ENCODE results near the gene ANKRD34B. TPM values are rescaled to one million over a fixed set of nuclear protein-coding genes. Genes with fewer than 3 reads are reported as not detected.
A peak's percentile ranks its signal among the peaks of the same experiment; 100 is the strongest.

Gene ANKRD34B
- total and polyA plus RNA-seq, 4 experiments from 2014 or later = not detected

GRCh38 chr5:80569086-80569960 is 757 bp downstream of the ANKRD34B start:
- POLR2A ChIA-PET (ENCODE audit: partially characterized antibody) = no interaction called here
- no peaks in the 10 kb centered on the region for H3K4me1 ChIP-seq (ENCODE audit: insufficient read depth, low read length)
- CTCF ChIA-PET (ENCODE audit: partially characterized antibody) = interaction anchor here (0.6 kb wide), 1 partner anchor 354 kb away, joined by 3 read pairs; no protein-coding TSS in a partner anchor
- intact Hi-C loops (cut with micrococcal nuclease) = no loop called here
- H3K36me3 Mint-ChIP-seq = no peaks in the 10 kb centered on the region
- H3K4me3 ChIP-seq (ENCODE audit: low read length in 2 of 2) = no peak overlapping the region
- H3K27ac Mint-ChIP-seq = no peak overlapping the region
- peaks cover 1 to 13% (median 6%) of the 10 kb centered on the region in 4 donors for H3K4me1 Mint-ChIP-seq
- no peaks in the 10 kb centered on the region for H3K36me3 ChIP-seq (ENCODE audit: insufficient read depth, low read length)
- H3K27me3 ChIP-seq (ENCODE audit: insufficient read depth, low read length) = peaks cover 16% of the 10 kb centered on the region
- no peaks in the 10 kb centered on the region for H3K9me3 ChIP-seq (ENCODE audit: control insufficient read depth in 1 of 2, low read length in 2 of 2)
- no peak overlapping the region for H3K27ac ChIP-seq (ENCODE audit: low read depth, low read length)
- peaks cover 49% of the 10 kb centered on the region in 2 donors for H3K27me3 Mint-ChIP-seq
- H3K9me3 Mint-ChIP-seq = peaks cover 0 to 2% (median 0%) of the 10 kb centered on the region in 8 donors
- DNase-seq = peak in 1 of 5 donors; percentile 1
- H3K4me3 Mint-ChIP-seq = peak overlapping the region in 4 of 8 donors; percentile 33 to 80 (median 54)

GRCh38 chr5:80568251-80568650 is 1.8 kb downstream of the ANKRD34B start:
- POLR2A ChIA-PET (ENCODE audit: partially characterized antibody) = no interaction called here
- CTCF ChIA-PET (ENCODE audit: partially characterized antibody) = no interaction called here

GRCh38 chr5:80566711-80567259 is 3.3 kb downstream of the ANKRD34B start:
- Mint-ChIP-seq H3K4me3 (no peak overlapping the region), H3K4me1 (peaks cover 1 to 13% (median 6%) of the 10 kb centered on the region in 4 donors), H3K9me3 (peaks cover 0 to 2% (median 0%) of the 10 kb centered on the region in 8 donors), H3K27me3 (peaks cover 31 to 35% of the 10 kb centered on the region in 2 donors), H3K27ac (no peak overlapping the region), H3K36me3 (no peaks in the 10 kb centered on the region)
- no peak for DNase-seq
- intact Hi-C loops (cut with micrococcal nuclease) = no loop called here
- H3K36me3 ChIP-seq (ENCODE audit: insufficient read depth, low read length) = no peaks in the 10 kb centered on the region
- POLR2A ChIA-PET (ENCODE audit: partially characterized antibody) = no interaction called here
- H3K9me3 ChIP-seq (ENCODE audit: control insufficient read depth in 1 of 2, low read length in 2 of 2) = no peaks in the 10 kb centered on the region
- peaks cover 11% of the 10 kb centered on the region for H3K27me3 ChIP-seq (ENCODE audit: insufficient read depth, low read length)
- H3K4me3 ChIP-seq (ENCODE audit: low read length in 2 of 2) = no peak overlapping the region
- no peaks in the 10 kb centered on the region for H3K4me1 ChIP-seq (ENCODE audit: insufficient read depth, low read length)
- H3K27ac ChIP-seq (ENCODE audit: low read depth, low read length) = no peak overlapping the region
- CTCF ChIA-PET (ENCODE audit: partially characterized antibody) = no interaction called here

More at GRCh38 chr5:80568251-80568650, 1.8 kb downstream of the ANKRD34B start:
- Mint-ChIP-seq H3K4me3 (peak overlapping the region in 3 of 8 donors; percentile 49 to 64 (median 59)), H3K9me3 (peaks cover 0 to 2% (median 0%) of the 10 kb centered on the region in 8 donors), H3K36me3 (no peaks in the 10 kb centered on the region), H3K27me3 (peaks cover 44 to 45% of the 10 kb centered on the region in 2 donors), H3K4me1 (peaks cover 1 to 13% (median 6%) of the 10 kb centered on the region in 4 donors), H3K27ac (no peak overlapping the region)
- H3K36me3 ChIP-seq (ENCODE audit: insufficient read depth, low read length) = no peaks in the 10 kb centered on the region
- no peak overlapping the region for H3K27ac ChIP-seq (ENCODE audit: low read depth, low read length)
- H3K4me1 ChIP-seq (ENCODE audit: insufficient read depth, low read length) = no peaks in the 10 kb centered on the region
- peaks cover 14% of the 10 kb centered on the region for H3K27me3 ChIP-seq (ENCODE audit: insufficient read depth, low read length)
- intact Hi-C loops (cut with micrococcal nuclease) = no loop called here
- H3K9me3 ChIP-seq (ENCODE audit: control insufficient read depth in 1 of 2, low read length in 2 of 2) = no peaks in the 10 kb centered on the region
- DNase-seq = no peak
- H3K4me3 ChIP-seq (ENCODE audit: low read length in 2 of 2) = no peak overlapping the region

- ChIA-PET POLR2A (ENCODE audit: partially characterized antibody) (no interaction called here), CTCF (ENCODE audit: partially characterized antibody) (no interaction called here)
- no peak overlapping the region for H3K27ac Mint-ChIP-seq
- no peak overlapping the region for H3K4me3 Mint-ChIP-seq
- no peaks in the 10 kb centered on the region for H3K9me3 Mint-ChIP-seq
- peaks cover 0 to 9% (median 3%) of the 10 kb centered on the region in 4 donors for H3K4me1 Mint-ChIP-seq
- no peak overlapping the region for H3K4me3 ChIP-seq (ENCODE audit: low read length in 2 of 2)
- H3K27me3 Mint-ChIP-seq = peaks cover 20 to 26% of the 10 kb centered on the region in 2 donors
- H3K36me3 ChIP-seq (ENCODE audit: insufficient read depth, low read length) = no peaks in the 10 kb centered on the region
- H3K36me3 Mint-ChIP-seq = no peaks in the 10 kb centered on the region
- H3K27ac ChIP-seq (ENCODE audit: low read depth, low read length) = no peak overlapping the region
- H3K4me1 ChIP-seq (ENCODE audit: insufficient read depth, low read length) = no peaks in the 10 kb centered on the region
- H3K9me3 ChIP-seq (ENCODE audit: control insufficient read depth in 1 of 2, low read length in 2 of 2) = no peaks in the 10 kb centered on the region
- peaks cover 11% of the 10 kb centered on the region for H3K27me3 ChIP-seq (ENCODE audit: insufficient read depth, low read length)
- intact Hi-C loops (cut with micrococcal nuclease) = no loop called here
- no peak for DNase-seq
Observed at GRCh38 chr5:80565330-80565729, 4.8 kb downstream of the ANKRD34B start.

- CTCF ChIA-PET (ENCODE audit: partially characterized antibody) = no interaction called here
- Histone ChIP-seq H3K4me1 (ENCODE audit: insufficient read depth, low read length) (no peaks in the 10 kb centered on the region), H3K27me3 (ENCODE audit: insufficient read depth, low read length) (no peaks in the 10 kb centered on the region), H3K4me3 (ENCODE audit: low read length in 2 of 2) (no peak overlapping the region), H3K36me3 (ENCODE audit: insufficient read depth, low read length) (no peaks in the 10 kb centered on the region), H3K27ac (ENCODE audit: low read depth, low read length) (no peak overlapping the region), H3K9me3 (ENCODE audit: control insufficient read depth in 1 of 2, low read length in 2 of 2) (no peaks in the 10 kb centered on the region)
- Mint-ChIP-seq H3K27ac (no peak overlapping the region), H3K4me3 (no peak overlapping the region), H3K4me1 (no peaks in the 10 kb centered on the region), H3K9me3 (no peaks in the 10 kb centered on the region), H3K27me3 (peaks cover 17 to 21% of the 10 kb centered on the region in 2 donors), H3K36me3 (no peaks in the 10 kb centered on the region)
- intact Hi-C loops (cut with micrococcal nuclease) = no loop called here
- POLR2A ChIA-PET (ENCODE audit: partially characterized antibody) = no interaction called here
- no peak for DNase-seq
Observed at GRCh38 chr5:80559244-80559643, 10.8 kb downstream of the ANKRD34B start.

- Histone ChIP-seq H3K36me3 (ENCODE audit: insufficient read depth, low read length) (no peaks in the 10 kb centered on the region), H3K27me3 (ENCODE audit: insufficient read depth, low read length) (no peaks in the 10 kb centered on the region), H3K27ac (ENCODE audit: low read depth, low read length) (no peak overlapping the region), H3K4me1 (ENCODE audit: insufficient read depth, low read length) (no peaks in the 10 kb centered on the region), H3K9me3 (ENCODE audit: control insufficient read depth in 1 of 2, low read length in 2 of 2) (no peaks in the 10 kb centered on the region), H3K4me3 (ENCODE audit: low read length in 2 of 2) (no peak overlapping the region)
- Mint-ChIP-seq H3K4me1 (no peaks in the 10 kb centered on the region), H3K36me3 (no peaks in the 10 kb centered on the region), H3K27me3 (peaks cover 19 to 31% of the 10 kb centered on the region in 2 donors), H3K9me3 (peaks cover 0 to 2% (median 0%) of the 10 kb centered on the region in 8 donors), H3K27ac (no peak overlapping the region), H3K4me3 (no peak overlapping the region)
- no peak for DNase-seq
- intact Hi-C loops (cut with micrococcal nuclease) = no loop called here
- ChIA-PET CTCF (ENCODE audit: partially characterized antibody) (no interaction called here), POLR2A (ENCODE audit: partially characterized antibody) (no interaction called here)
Observed at GRCh38 chr5:80555099-80555498, 15.0 kb downstream of the ANKRD34B start.

- peaks cover 19 to 35% of the 10 kb centered on the region in 2 donors for H3K27me3 Mint-ChIP-seq
- H3K4me1 ChIP-seq (ENCODE audit: insufficient read depth, low read length) = no peaks in the 10 kb centered on the region
- peak overlapping the region in 1 of 8 donors; percentile 17 for H3K4me3 Mint-ChIP-seq
- peaks cover 0 to 2% (median 0%) of the 10 kb centered on the region in 8 donors for H3K9me3 Mint-ChIP-seq
- intact Hi-C loops (cut with micrococcal nuclease) = no loop called here
- H3K27ac Mint-ChIP-seq = no peak overlapping the region
- POLR2A ChIA-PET (ENCODE audit: partially characterized antibody) = no interaction called here
- H3K27ac ChIP-seq (ENCODE audit: low read depth, low read length) = no peak overlapping the region
- no peaks in the 10 kb centered on the region for H3K36me3 ChIP-seq (ENCODE audit: insufficient read depth, low read length)
- no peaks in the 10 kb centered on the region for H3K36me3 Mint-ChIP-seq
- H3K27me3 ChIP-seq (ENCODE audit: insufficient read depth, low read length) = no peaks in the 10 kb centered on the region
- no peak overlapping the region for H3K4me3 ChIP-seq (ENCODE audit: low read length in 2 of 2)
- H3K9me3 ChIP-seq (ENCODE audit: control insufficient read depth in 1 of 2, low read length in 2 of 2) = no peaks in the 10 kb centered on the region
- no peaks in the 10 kb centered on the region for H3K4me1 Mint-ChIP-seq
- CTCF ChIA-PET (ENCODE audit: partially characterized antibody) = no interaction called here
- DNase-seq = no peak
Observed at GRCh38 chr5:80554646-80555045, 15.4 kb downstream of the ANKRD34B start.

Data from CD4-positive, alpha-beta memory T cell (primary cell).